Amniotic epithelial cell (primary cell): ENCODE measurements around the gene HCN4.
A peak's percentile ranks its signal among the peaks of the same experiment; 100 is the strongest.

Source experiments
- DNase-seq: peaks from one replicate; pipeline ENCODE4 v3.0.0-alpha.2; 2010; ENCODE audit warnings: low read depth

Gene HCN4

DNA sequence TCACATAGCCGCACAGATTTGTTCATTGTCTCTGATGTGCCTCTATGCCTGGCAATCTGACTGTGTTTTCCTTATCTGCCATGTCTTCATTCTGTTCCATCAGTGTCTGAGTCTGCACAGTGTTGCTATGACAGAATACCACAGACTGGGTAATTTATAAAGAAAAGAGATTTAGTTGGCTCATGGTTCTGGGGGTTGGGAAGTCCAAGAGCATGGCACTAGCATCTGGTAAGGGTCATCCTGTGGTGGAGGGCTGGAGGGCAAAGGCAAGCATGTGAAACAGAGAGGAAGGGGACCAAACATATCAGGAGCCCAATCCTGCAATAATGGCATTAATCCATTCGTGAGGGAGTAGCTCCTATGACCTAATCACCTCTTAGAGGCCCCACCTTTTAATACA, 11.9 kb upstream of the HCN4 start:
- no peak for DNase-seq

- DNase-seq = no peak
These were observed 9.3 kb upstream of the HCN4 start for GRCh38 chr15:73378089-73378488.

GRCh38 chr15:73375755-73376305, 7.1 kb upstream of the HCN4 start:
- no peak for DNase-seq

DNA sequence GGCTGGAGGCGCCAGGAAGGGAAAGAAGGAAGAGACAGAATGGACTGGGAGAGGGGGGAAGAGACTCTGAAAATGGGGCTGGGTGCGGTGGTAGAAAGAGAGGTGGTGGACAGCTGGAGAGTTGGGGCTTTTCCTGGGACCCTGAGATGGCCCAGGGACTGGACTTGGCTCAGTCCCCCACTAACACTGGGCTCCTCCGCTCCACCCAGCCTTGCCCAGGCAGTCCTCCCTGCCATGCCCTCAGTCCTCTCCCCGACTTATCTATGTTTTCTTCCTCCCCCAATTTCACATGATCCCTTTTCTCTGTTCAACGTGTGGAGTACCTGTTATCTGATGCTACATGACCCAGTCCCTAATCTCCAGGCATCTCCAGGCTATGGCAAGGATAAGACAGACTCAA, 6.3 kb upstream of the HCN4 start:
- DNase-seq = no peak

DNA sequence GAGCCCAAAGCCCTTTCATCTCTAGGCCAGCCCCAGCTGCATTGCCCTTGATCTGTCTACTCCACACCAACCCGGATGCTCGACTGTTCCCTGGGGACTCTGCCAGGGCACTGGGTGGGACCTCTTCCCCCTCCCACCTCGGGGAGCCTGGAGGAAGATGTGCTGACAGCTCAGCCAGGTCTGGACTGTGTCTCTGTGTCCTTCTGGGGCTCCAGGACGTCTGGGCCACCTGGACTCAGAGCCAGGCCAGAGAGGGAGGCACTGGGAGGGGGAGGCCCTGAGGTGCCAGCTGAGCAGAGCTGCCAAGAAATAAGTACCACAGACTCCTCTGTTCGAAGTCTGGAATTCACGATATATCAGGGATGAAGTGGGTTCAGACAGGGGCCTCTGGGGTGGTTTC, 5.8 kb upstream of the HCN4 start:
- no peak for DNase-seq

DNA sequence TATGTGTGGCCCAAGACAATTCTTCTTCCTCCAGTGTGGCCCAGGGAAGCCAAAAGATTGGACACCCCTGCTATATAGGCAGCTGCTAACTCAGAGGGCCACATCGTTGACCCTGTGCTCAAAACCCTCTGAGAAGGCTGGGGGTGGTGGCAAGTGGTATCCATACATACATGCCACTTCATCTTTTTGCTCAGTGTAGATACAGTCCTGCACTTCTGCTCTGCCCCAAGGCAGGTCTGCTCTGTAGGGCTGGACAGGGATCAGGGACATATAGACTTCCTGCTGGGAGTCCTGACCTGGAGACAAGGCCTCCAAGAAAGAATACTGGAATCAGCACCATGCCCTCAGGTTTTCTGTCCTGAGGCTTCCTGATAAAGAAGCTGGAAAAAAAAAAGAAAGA, 4.5 kb upstream of the HCN4 start:
- no peak for DNase-seq

DNA sequence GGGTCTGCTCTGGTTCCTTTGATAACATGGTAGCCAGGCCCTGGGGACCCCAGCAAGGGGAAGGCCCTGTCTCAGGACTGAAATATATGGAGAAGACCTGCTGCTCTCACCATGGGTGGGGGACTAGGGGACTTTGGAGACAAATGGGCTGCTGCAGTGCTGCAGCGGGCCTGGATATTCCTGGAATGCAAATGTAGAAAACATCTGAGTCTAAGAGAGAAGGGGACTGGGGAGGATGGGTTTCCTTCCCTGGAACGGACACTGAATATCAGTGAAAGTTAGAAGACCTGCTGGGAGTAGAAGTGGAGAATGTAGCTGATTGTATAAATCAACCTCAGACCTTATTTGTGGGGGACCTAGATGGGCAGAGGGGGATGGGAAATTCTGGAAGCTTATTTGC, 3.1 kb upstream of the HCN4 start:
- DNase-seq = no peak

DNA sequence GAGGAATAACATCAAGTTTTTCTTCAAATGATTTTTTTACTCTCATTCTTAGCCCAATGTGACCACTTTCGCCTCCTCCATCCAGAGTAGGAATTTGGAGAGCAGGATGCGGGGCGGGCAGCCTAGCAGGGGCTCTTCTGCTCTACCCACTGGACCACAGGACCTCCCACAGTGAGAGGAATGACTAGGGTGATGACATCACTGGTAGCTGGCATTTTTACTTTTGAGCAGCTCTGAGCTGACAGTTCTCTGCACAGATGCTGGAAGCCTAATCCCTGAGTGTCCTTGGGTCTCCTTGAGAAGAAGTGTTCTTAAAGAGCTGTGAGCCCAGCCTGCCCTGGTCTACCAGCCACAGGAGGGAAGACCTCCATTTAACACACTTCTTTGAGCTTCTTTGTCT, 1.4 kb upstream of the HCN4 start:
- no peak for DNase-seq

GRCh38 chr15:73369154-73369694, 466 bp upstream of the HCN4 start:
- DNase-seq = no peak

- DNase-seq = no peak
These were observed 996 bp downstream of the HCN4 start for GRCh38 chr15:73367624-73368300.

DNA sequence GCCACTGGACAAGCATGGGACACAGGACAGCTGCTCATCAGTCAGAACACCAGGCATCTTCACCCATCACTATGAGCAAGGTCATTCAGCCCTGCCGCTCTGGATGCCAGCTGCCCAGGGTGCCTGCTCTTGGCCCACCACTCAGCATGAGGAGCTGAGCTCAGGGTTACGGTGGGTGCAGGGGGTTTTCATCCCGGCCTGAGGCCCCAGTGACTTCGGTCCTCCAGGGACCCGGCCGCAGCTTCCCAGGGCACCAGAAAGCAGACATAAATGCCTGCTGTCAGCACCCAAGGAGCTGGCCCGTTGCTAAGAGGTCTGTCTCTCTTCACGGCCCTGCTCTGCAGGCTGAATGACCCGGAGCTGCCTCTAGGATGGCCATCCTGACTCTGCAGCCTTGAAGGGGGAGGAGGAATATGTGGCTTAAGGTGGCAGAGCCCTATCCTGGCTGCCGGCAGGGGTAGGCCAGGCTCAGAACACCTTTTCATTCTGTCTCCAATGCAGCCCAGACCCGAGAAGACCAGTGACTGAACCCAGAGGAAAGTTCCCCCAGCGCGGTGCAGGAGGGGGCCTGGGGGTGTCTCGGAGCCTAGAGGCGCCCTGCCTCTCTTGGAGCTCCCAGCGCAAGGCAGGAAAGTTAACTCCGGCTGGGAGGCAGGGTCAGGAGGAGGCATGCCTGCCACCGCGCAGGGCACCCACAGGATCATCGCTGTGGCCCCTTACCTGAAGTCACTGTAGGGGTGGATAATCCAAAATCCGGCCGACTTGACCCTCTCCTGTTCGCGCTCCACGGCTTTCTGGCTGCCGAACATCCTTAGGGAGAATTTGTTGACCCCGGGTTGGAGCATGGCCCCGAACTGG, 1.8 kb downstream of the HCN4 start:
- no peak for DNase-seq

DNA sequence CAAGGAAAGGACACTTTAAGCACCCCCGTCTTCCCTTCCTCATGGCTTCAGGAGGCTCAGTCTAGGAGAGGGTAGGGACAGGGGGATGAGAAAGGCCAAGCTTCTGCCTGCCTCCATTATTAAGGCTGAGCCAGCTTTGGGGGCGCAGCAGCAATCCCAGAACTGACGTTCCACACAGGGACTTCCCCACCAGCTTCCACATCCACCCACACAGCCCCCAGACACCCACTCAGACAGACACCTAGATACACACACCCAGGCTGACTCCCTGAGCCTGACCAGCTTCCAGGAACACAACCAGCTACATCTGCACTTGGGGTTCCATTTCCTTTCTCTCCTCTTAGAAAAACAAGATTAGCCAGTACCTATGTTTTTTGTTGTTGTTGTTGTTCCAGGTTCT, 4.7 kb downstream of the HCN4 start:
- DNase-seq = no peak

GRCh38 chr15:73362900-73363299, 5.9 kb downstream of the HCN4 start:
- DNase-seq = no peak

DNA sequence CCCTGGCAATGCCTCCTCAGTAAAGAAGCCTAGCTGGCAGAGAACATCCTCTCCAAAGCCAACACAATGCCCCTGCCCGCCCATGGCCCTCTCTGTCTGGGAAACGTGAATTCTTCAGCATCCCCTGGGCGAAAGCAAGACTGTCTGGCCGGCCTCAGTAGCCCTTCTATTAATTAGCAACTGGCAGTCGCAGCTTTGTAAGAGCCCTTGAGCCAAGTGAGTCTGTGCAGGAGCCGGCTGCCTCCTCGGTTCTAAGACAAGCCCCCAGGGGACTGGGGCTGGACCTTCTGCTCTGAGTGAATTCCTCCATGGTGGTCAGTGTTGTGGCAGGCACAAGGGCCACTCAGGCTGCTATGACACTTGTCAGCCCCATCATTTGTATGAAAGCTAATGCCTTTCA, 7.4 kb downstream of the HCN4 start:
- DNase-seq = no peak

DNA sequence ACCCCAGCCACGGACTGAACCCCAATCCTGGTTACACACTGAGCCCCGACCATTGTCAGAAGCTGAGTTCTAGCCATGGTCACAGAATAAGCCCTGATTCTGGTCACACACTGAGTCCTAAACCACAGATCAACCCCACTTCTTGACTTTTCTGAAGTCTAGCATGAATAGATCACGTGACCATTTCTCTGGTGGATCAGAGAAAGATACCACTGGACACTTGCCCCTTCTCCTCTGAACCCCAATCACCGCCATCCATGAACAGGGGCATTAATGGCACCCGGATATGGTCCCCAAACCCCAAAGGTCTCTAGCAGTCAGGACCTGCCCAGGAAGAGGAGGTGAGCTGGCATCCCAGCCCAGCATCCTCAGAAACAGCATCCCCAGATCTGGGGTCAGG, 9.1 kb downstream of the HCN4 start:
- DNase-seq = no peak

DNA sequence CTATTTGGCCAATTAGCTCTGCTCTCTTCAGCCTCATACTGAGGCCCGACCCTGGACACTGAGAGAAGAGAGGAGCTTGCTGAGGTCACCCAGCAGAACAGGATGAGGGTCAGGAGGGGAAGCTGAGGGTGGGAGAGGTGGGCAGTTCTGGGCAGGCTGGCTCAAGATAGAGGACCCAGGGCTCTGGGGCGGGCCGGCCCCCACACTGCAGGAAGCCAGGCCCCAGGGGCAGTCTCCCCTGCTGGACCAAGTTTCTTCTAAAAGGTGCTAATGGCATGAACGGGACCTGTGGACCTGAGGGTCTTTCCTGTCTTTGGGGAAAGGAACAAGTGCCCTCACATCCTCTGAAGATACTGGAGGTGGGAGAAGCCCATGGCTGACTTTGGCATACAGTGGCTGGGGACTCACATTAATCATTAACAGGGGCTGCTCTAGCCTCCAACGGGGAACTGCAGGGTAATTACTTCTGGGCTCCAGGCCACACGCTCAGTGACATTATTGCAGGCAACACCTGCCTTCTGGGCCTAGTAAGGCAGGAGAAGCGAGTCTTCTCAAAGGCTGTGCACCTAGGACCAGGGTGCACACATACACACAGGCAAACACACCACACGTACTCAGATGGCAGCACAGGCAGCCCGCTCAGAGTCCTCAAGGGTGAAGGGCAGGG, 10.6 kb downstream of the HCN4 start:
- no peak for DNase-seq

DNA sequence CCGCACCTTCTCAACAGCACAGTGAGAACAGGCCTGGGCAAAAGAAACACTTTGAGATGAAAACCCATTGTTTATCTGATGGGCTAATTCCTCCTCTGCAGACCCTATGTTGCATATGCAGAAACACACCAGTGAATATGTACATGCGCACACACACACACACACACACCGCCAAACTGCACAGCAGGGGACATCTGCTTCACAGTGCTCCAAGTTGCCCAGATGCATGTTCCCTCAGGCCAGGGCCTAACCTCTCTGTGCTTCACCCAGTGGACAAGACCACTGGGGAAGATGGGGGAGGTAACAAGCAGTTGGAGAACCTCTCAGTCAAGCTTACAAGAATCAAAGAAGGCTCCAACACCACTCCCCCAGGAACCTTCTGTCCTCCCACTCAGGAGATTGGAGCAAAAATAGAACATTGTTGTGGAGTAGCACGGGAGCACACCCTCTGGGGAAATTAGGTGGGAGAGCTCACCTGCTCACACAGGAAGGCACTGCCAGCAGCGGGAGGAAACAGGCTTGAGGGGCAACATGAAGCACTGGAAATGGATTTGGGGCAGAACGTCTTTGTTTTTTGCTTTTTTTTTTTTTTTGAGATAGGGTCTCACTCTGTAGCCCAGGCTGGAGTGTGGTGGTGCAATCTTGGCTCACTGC, 13.0 kb downstream of the HCN4 start:
- DNase-seq = no peak

GRCh38 chr15:73354241-73354640, 14.5 kb downstream of the HCN4 start:
- DNase-seq = no peak

DNA sequence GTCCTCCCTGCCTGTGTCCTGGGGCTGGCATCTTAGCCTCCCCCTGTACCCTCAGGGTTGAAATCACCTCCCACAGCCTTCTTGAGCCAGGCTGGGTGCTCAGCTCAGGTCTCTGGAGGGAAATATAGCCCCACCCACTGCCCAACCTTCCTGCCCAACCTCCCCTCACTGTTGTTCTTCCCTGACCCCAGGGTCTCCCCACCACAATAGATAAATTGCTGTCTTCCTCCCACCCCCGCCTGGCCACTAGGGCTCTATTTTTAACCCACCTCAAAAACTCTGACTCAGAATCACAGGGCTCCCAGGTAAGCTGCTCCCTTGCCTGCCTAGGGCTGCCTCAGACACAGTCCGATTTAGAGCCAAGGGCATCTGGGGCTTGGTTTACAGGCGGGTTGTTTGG, 15.0 kb downstream of the HCN4 start:
- no peak for DNase-seq

- DNase-seq = no peak
These were observed 16.7 kb downstream of the HCN4 start for GRCh38 chr15:73352082-73352481.

DNA sequence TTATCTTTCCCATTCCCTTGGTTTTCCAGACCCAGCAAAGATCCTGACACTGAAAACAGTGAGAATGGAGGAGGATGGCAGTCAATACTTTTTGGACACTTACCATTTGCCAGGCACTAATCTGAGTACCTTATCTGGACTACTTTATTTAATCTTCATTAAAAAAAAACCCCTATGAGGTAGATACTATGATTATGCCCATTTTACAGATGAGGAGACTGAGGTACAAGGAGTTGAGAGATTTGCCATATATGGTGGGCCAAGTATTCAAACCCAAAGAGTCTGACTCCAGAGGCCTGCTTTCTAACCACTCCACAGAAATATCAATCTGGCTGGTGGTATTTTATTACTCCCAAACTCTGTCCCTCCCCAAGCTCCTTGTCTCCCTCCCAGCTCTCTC, 19.6 kb downstream of the HCN4 start:
- no peak for DNase-seq

DNA sequence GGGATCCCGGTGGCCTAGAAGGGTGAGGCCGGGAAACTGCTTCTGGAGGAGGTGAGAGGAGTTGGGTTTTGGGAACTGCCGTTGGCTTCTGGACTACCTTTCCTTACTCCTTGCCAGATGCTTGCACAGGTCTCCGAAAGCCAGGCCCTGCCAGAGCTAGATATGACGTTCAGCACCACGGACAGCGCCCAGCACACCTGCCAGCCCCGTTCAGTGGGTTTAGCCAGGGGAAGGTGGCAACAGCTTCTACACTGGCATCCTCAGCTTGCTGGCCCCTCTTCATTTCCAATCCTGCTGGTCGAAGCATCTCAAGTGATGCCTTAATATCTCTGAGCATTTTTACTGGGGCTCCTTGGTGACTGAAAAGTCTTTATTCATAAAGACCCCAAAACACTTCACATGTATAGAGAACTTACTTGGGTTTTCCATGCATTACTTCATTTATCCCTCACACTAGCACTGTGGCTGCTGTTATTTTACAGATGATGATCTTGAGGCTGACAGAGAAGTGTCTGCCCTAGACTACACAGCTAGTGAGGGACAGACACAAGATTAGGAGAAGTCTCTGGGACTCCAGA, 21.9 kb downstream of the HCN4 start:
- DNase-seq = peak; percentile 27
